RWPE2 (cell line): ENCODE measurements around the gene CREB3L2.
"Not testable (repeated sequence)": the region's sequence is repeated elsewhere in the genome, so short reads cannot be mapped to it uniquely, and the experiment has no call there.

Experiments
- ATAC-seq: fragments of 200-7000 bp; cut with Tn5 transposase; 3 replicates; pipeline ENCODE4 v1.9.1; 2021; ENCODE audit warnings: low read depth
- DNase-seq: peaks from one replicate; pipeline ENCODE4 v3.0.0-alpha.2; 2020; ENCODE audit warnings: low spot score
- H3K27ac ChIP-seq: fragments of 450-650 bp; 2 replicates; pipeline ENCODE4 v1.5.1; 2017; ENCODE audit warnings: mild to moderate bottlenecking; ENCODE audit not compliant: poor library complexity, severe bottlenecking
- H3K27me3 ChIP-seq: fragments of 250-450 bp; sonication (Bioruptor Pico); 2 replicates; pipeline ENCODE4 v1.5.1; 2021; ENCODE audit warnings: mild to moderate bottlenecking, moderate library complexity; ENCODE audit not compliant: insufficient read depth, poor library complexity, severe bottlenecking
- H3K36me3 ChIP-seq: fragments of 250-450 bp; sonication (Bioruptor Pico); 2 replicates; pipeline ENCODE4 v1.5.1; 2020; ENCODE audit warnings: low read depth, mild to moderate bottlenecking, moderate library complexity
- H3K4me1 ChIP-seq: fragments of 250-450 bp; sonication (Bioruptor Pico); 2 replicates; pipeline ENCODE4 v1.5.1; 2021; ENCODE audit warnings: mild to moderate bottlenecking, moderate library complexity; ENCODE audit not compliant: insufficient read depth, poor library complexity, severe bottlenecking
- H3K4me3 ChIP-seq: fragments of 250-450 bp; sonication (Bioruptor Pico); 2 replicates; pipeline ENCODE4 v1.5.1; 2021; ENCODE audit warnings: mild to moderate bottlenecking, moderate library complexity; ENCODE audit not compliant: severe bottlenecking
- H3K9me3 ChIP-seq: fragments of 250-450 bp; sonication (Bioruptor Pico); 2 replicates; pipeline ENCODE4 v1.5.1; 2021; ENCODE audit warnings: mild to moderate bottlenecking, moderate library complexity; ENCODE audit not compliant: severe bottlenecking
- TF ChIP-seq, protein P1 (sequence below): fragments of 450-650 bp; IDR thresholded peaks from one replicate; pipeline ENCODE4 v1.5.1; 2017; ENCODE audit warnings: mild to moderate bottlenecking, moderate library complexity; ENCODE audit not compliant: poor library complexity, severe bottlenecking

Gene CREB3L2

GRCh38 chr7:137975221-137975620 is 26.7 kb downstream of the CREB3L2 start:
- ATAC-seq (no peak), DNase-seq (no peak)
- Histone ChIP-seq H3K9me3 (no peaks in the 10 kb centered on the region), H3K4me1 (peaks cover 32% of the 10 kb centered on the region), H3K36me3 (peaks cover under 1% of the 10 kb centered on the region), H3K27ac (no peak overlapping the region), H3K27me3 (no peaks in the 10 kb centered on the region), H3K4me3 (no peak overlapping the region)
- TF ChIP-seq, protein P1, sequence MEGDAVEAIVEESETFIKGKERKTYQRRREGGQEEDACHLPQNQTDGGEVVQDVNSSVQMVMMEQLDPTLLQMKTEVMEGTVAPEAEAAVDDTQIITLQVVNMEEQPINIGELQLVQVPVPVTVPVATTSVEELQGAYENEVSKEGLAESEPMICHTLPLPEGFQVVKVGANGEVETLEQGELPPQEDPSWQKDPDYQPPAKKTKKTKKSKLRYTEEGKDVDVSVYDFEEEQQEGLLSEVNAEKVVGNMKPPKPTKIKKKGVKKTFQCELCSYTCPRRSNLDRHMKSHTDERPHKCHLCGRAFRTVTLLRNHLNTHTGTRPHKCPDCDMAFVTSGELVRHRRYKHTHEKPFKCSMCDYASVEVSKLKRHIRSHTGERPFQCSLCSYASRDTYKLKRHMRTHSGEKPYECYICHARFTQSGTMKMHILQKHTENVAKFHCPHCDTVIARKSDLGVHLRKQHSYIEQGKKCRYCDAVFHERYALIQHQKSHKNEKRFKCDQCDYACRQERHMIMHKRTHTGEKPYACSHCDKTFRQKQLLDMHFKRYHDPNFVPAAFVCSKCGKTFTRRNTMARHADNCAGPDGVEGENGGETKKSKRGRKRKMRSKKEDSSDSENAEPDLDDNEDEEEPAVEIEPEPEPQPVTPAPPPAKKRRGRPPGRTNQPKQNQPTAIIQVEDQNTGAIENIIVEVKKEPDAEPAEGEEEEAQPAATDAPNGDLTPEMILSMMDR, result no peak

DNA sequence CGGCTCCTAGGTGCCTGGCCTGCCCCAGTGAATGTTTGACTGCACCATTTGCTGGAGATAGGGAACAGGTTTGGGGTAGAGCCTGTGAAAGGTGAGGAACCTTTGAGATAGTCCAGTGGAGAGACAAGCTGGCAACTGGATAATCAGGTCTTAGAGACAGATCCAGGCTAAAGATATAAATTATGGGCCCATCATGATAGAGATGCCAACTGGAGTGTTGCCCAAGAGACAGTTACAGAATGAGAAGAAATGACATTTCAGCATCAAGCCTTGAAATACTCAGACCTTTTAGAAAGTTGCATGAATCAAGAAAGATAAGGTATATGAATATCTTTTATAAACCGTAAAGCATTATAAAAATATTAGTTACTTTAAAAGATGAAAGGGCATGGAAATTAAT is 27.1 kb downstream of the CREB3L2 start:
- TF ChIP-seq, protein P1, result no peak
- H3K27me3 ChIP-seq, result no peaks in the 10 kb centered on the region
- ATAC-seq (no peak), DNase-seq (no peak)
- no peaks in the 10 kb centered on the region for H3K9me3 ChIP-seq
- no peak overlapping the region for H3K27ac ChIP-seq
- peaks cover 5% of the 10 kb centered on the region for H3K36me3 ChIP-seq
- peaks cover 37% of the 10 kb centered on the region for H3K4me1 ChIP-seq
- H3K4me3 ChIP-seq, result no peak overlapping the region

DNA sequence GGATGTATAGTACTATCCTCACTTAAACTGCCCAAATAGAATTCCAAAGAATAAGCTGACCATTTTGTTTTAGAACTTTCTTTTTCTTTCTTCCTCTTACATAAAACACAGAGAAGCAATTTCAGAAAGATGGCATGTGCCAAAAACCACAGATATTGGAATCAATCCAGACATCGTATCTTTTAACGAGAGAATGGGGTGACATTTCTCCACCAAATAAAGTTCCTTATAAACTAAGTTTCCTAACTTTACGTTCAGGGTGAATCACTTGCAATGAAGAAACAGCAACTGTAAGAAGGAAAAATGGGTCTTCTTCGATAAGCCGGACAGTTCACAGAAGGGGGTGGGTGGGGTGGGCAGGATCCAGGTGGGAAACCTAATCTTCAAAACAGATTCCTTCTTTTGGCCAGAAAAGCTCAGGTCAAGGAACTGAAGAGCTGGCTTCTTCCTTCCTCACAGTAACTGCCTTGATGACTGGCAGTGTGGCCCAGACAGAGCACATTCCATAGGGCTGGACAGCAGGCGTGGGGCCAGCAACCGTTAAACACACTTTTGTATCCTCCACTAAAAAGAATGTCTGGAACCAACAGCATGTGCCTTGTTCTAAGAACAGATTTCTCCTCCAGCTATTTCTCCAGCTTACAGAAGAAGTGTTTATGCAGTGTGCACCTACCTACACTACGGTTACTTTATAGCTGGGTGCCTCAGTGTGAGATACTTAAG is 31.5 kb downstream of the CREB3L2 start:
- Histone ChIP-seq H3K4me3 (no peak overlapping the region), H3K9me3 (no peaks in the 10 kb centered on the region), H3K36me3 (peaks cover 7% of the 10 kb centered on the region), H3K27ac (peak overlapping the region; percentile 86), H3K27me3 (no peaks in the 10 kb centered on the region), H3K4me1 (peaks cover 35% of the 10 kb centered on the region)
- TF ChIP-seq, protein P1, result no peak
- DNase-seq (no peak), ATAC-seq (peak; percentile 93)

DNA sequence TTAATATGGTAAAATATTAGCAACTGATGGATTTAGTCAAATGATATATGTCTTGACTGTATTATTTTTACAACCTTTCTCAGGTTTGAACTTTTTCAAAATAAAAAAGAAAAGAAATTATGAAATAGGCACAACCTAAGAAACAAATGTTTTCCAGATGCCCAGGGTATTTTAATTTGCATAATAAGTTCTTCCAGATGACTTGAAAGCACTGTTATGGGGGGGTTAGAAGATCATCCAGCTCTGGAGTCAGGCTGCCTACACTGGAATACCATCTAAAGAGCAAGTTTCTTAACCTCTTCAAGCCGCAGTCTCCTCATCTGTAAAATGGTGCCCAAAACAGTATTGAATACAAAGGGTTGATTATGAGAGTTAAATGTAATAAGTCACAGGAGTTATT is 32.1 kb downstream of the CREB3L2 start:
- TF ChIP-seq, protein P1, result no peak
- H3K36me3 ChIP-seq, result peaks cover 7% of the 10 kb centered on the region
- peak overlapping the region; percentile 86 for H3K27ac ChIP-seq
- no peaks in the 10 kb centered on the region for H3K9me3 ChIP-seq
- no peaks in the 10 kb centered on the region for H3K27me3 ChIP-seq
- H3K4me3 ChIP-seq, result no peak overlapping the region
- peaks cover 35% of the 10 kb centered on the region for H3K4me1 ChIP-seq
- ATAC-seq, result no peak
- DNase-seq, result no peak

- Histone ChIP-seq H3K9me3 (no peaks in the 10 kb centered on the region), H3K36me3 (peaks cover 7% of the 10 kb centered on the region), H3K27ac (no peak overlapping the region), H3K4me3 (no peak overlapping the region), H3K27me3 (no peaks in the 10 kb centered on the region), H3K4me1 (peaks cover 35% of the 10 kb centered on the region)
- no peak for DNase-seq
- ATAC-seq, result no peak
- TF ChIP-seq, protein P1, result no peak
Measured at GRCh38 chr7:137968890-137969289, 33.0 kb downstream of the CREB3L2 start.

GRCh38 chr7:137968339-137968738 is 33.5 kb downstream of the CREB3L2 start:
- H3K36me3 ChIP-seq, DNase-seq, H3K4me3 ChIP-seq, H3K27me3 ChIP-seq, ATAC-seq, H3K9me3 ChIP-seq: not testable (repeated sequence)
- peaks cover 35% of the 10 kb centered on the region for H3K4me1 ChIP-seq
- H3K27ac ChIP-seq, result peak overlapping the region; percentile 51
